SK-N-SH (cell line): ENCODE measurements around the gene IRF5. TPM values are rescaled to one million over a fixed set of nuclear protein-coding genes. Genes with fewer than 3 reads are reported as not detected.

Source experiments
- CTCF ChIA-PET: fragments of 300-600, 350-600 bp; formaldehyde crosslinking; extraction: SDS; loops from one replicate; lab custom pipeline; 2021; lab: Yijun Ruan, JAX
- POLR2A ChIA-PET: fragments of 350-600 bp; sonication (Branson Sonifier 250); formaldehyde crosslinking; extraction: SDS; loops from one replicate; lab custom pipeline; 2020; ENCODE audit warnings: antibody characterized with exemption, inconsistent platforms; lab: Yijun Ruan, JAX
- DNase-seq: peaks from one replicate; pipeline ENCODE4 v3.0.0; 2012
- H2AFZ ChIP-seq: fragments of 200-600 bp; sonication (generic); 2 replicates; pipeline ENCODE4 v1.8.1; 2016; ENCODE audit warnings: antibody characterized with exemption, mild to moderate bottlenecking, low read depth
- H3F3A ChIP-seq: fragments of 200-600 bp; sonication (generic); replicated peaks from 2 replicates; pipeline ENCODE3; 2016; ENCODE audit warnings: antibody characterized with exemption, mild to moderate bottlenecking; ENCODE audit not compliant: insufficient read depth
- H3K27ac ChIP-seq, 2 experiments: fragments of 200-500 bp in 1 of 2; fragments of 200-600 bp in 1 of 2; sonication (Bioruptor generic) in 1 of 2; sonication (generic), shearing (Covaris generic) in 1 of 2; 2 replicates each; pipeline versions ENCODE4 v1.5.1 to v1.6.1; 2014 to 2016; ENCODE audit warnings: low read depth in 2 of 2, inconsistent platforms in 1 of 2, low read length in 1 of 2, mild to moderate bottlenecking in 1 of 2, mixed read lengths in 1 of 2
- H3K27me3 ChIP-seq: fragments of 200-600 bp; sonication (generic), shearing (Covaris generic); 2 replicates; pipeline ENCODE4 v1.6.1; 2016; ENCODE audit warnings: mixed run types; ENCODE audit not compliant: insufficient read depth
- H3K36me3 ChIP-seq, 2 experiments: fragments of 200-500 bp in 1 of 2; fragments of 200-600 bp in 1 of 2; sonication (Bioruptor generic) in 1 of 2; sonication (generic) in 1 of 2; replicated peaks in 1 of 2; 2 replicates each; pipeline versions ENCODE3 to v1.5.1; 2014 to 2016; ENCODE audit warnings: low read length in 1 of 2, mild to moderate bottlenecking in 1 of 2; ENCODE audit not compliant: insufficient read depth in 2 of 2, control insufficient read depth in 1 of 2
- H3K4me1 ChIP-seq, 2 experiments: fragments of 200-500 bp in 1 of 2; fragments of 200-600 bp in 1 of 2; sonication (Bioruptor generic) in 1 of 2; sonication (generic), shearing (Covaris generic) in 1 of 2; 2 replicates each; pipeline versions ENCODE4 v1.5.1 to v1.6.1; 2014 to 2016; ENCODE audit warnings: low read depth in 1 of 2, low read length in 1 of 2, mixed run types in 1 of 2; ENCODE audit not compliant: insufficient read depth in 2 of 2, control insufficient read depth in 1 of 2
- H3K4me2 ChIP-seq: fragments of 200-600 bp; sonication (generic), shearing (Covaris generic); 2 replicates; pipeline ENCODE4 v1.6.1; 2017; ENCODE audit warnings: mixed run types
- H3K4me3 ChIP-seq, 2 experiments: fragments of 200-500 bp in 1 of 2; fragments of 200-600 bp in 1 of 2; sonication (Bioruptor generic) in 1 of 2; sonication (generic), shearing (Covaris generic) in 1 of 2; 2 replicates each; pipeline versions ENCODE4 v1.5.1 to v1.8.1; 2014 to 2016; ENCODE audit warnings: low read depth in 2 of 2, inconsistent platforms in 1 of 2, low read length in 1 of 2, mild to moderate bottlenecking in 1 of 2, mixed read lengths in 1 of 2, moderate library complexity in 1 of 2
- H3K79me2 ChIP-seq: fragments of 200-600 bp; sonication (generic); 2 replicates; pipeline ENCODE4 v1.8.1; 2017; ENCODE audit warnings: mild to moderate bottlenecking; ENCODE audit not compliant: insufficient read depth
- H3K9ac ChIP-seq: fragments of 200-600 bp; sonication (generic); 2 replicates; pipeline ENCODE4 v1.6.1; 2017; ENCODE audit warnings: mixed run types
- H3K9me2 ChIP-seq: fragments of 200-600 bp; sonication (generic); 2 replicates; pipeline ENCODE4 v1.6.1; 2017; ENCODE audit warnings: mixed run types
- H3K9me3 ChIP-seq: fragments of 200-600 bp; sonication (generic); 2 replicates; pipeline ENCODE4 v1.6.1; 2017; ENCODE audit warnings: mixed run types, mild to moderate bottlenecking, moderate library complexity
- H4K20me1 ChIP-seq: fragments of 200-600 bp; sonication (generic); 2 replicates; pipeline ENCODE4 v1.6.1; 2017; ENCODE audit warnings: mild to moderate bottlenecking, mixed run types; ENCODE audit not compliant: insufficient read depth
- CHD2 ChIP-seq: fragments of 150-350 bp; IDR thresholded peaks from 2 replicates; pipeline ENCODE4 v1.6.1; 2018; ENCODE audit warnings: low read length; ENCODE audit not compliant: partially characterized antibody
- EZH2phosphoT487 ChIP-seq: fragments of 200-600 bp; sonication (generic); IDR thresholded peaks from 2 replicates; pipeline ENCODE4 v1.6.1; 2017; ENCODE audit warnings: low read depth, mixed run types, mild to moderate bottlenecking, antibody characterized with exemption, moderate library complexity, borderline replicate concordance
- FOSL2 ChIP-seq: IDR thresholded peaks from 2 replicates; pipeline ENCODE4 v1.4.0; 2012; ENCODE audit warnings: low read depth, mild to moderate bottlenecking, moderate library complexity, borderline replicate concordance
- FOXJ3 ChIP-seq: sonication (generic); formaldehyde crosslinking; IDR thresholded peaks from 2 replicates; pipeline ENCODE4 v1.5.1; 2020; ENCODE audit warnings: mild to moderate bottlenecking, missing genetic modification reagents
- FOXM1 ChIP-seq: IDR thresholded peaks from 2 replicates; pipeline ENCODE4 v1.4.0; 2012; ENCODE audit warnings: low read depth, mild to moderate bottlenecking
- GABPA ChIP-seq: IDR thresholded peaks from 2 replicates; pipeline ENCODE4 v1.4.0; 2012; ENCODE audit warnings: low read depth, mild to moderate bottlenecking
- IRF3 ChIP-seq: fragments of 150-350 bp; IDR thresholded peaks from 2 replicates; pipeline ENCODE4 v1.6.1; 2016; ENCODE audit warnings: mild to moderate bottlenecking, low read depth, low read length
- MXI1 ChIP-seq: IDR thresholded peaks from 2 replicates; pipeline ENCODE4 v1.6.1; 2012; ENCODE audit warnings: mild to moderate bottlenecking, low read depth, low read length, improper control_type of control experiment
- NFIC ChIP-seq: IDR thresholded peaks from 2 replicates; pipeline ENCODE4 v1.4.0; 2012; ENCODE audit warnings: borderline replicate concordance
- RAD21 ChIP-seq: IDR thresholded peaks from 2 replicates; pipeline ENCODE4 v1.6.1; 2012; ENCODE audit warnings: mild to moderate bottlenecking, low read length
- RCOR1 ChIP-seq: fragments of 150-350 bp; IDR thresholded peaks from 2 replicates; pipeline ENCODE4 v1.6.1; 2017; ENCODE audit warnings: antibody characterized with exemption, low read length
- REST ChIP-seq: IDR thresholded peaks from 2 replicates; pipeline ENCODE4 v1.6.1; 2012; ENCODE audit warnings: mild to moderate bottlenecking, low read depth, low read length, moderate library complexity
- RXRA ChIP-seq: IDR thresholded peaks from 2 replicates; pipeline ENCODE4 v1.4.0; 2012; ENCODE audit warnings: low read depth, mild to moderate bottlenecking, borderline replicate concordance
- SIN3A ChIP-seq: IDR thresholded peaks from 2 replicates; pipeline ENCODE4 v1.6.1; 2012; ENCODE audit warnings: low read depth, mild to moderate bottlenecking, low read length, moderate library complexity, borderline replicate concordance
- TCF12 ChIP-seq: IDR thresholded peaks from 2 replicates; pipeline ENCODE4 v1.4.0; 2012
- TEAD4 ChIP-seq: IDR thresholded peaks from 2 replicates; pipeline ENCODE4 v1.4.0; 2012; ENCODE audit warnings: mild to moderate bottlenecking, borderline replicate concordance; ENCODE audit not compliant: insufficient read depth
- USF1 ChIP-seq: IDR thresholded peaks from 2 replicates; pipeline ENCODE4 v1.4.0; 2012; ENCODE audit warnings: low read depth, borderline replicate concordance
- USF2 ChIP-seq: fragments of 150-350 bp; IDR thresholded peaks from 2 replicates; pipeline ENCODE4 v1.6.1; 2017; ENCODE audit warnings: antibody characterized with exemption, low read length, low read depth, borderline replicate concordance
- ZBTB33 ChIP-seq: IDR thresholded peaks from 2 replicates; pipeline ENCODE4 v1.4.0; 2012; ENCODE audit warnings: low read depth, borderline replicate concordance
- WGBS: methylation state at CpG from one replicate; pipeline ENCODE4 v1.1.6; 2017; ENCODE audit warnings: low lambda C conversion rate; 5-methylcytosine and 5-hydroxymethylcytosine counted together
- polyA plus RNA-seq, 3 experiments: library from polyadenylated mRNA; depleted of rRNA; stranded (reverse); fragments of >200 nt; gene quantifications; 2 replicates each; pipeline ENCODE4 v1.2.3, GENCODE V29; 2012
- TF ChIP-seq, protein P1 (sequence below): IDR thresholded peaks from 2 replicates; pipeline ENCODE4; 2012

The IRF5 gene
- polyA plus RNA-seq, 1 of the 3 experiments (the other 2 are of a cell fraction): 0.62 TPM

- H3K9me2 ChIP-seq: no peaks in the 10 kb centered on the region
- H3K4me1 ChIP-seq: no peaks in the 10 kb centered on the region; a peak in 1 of 4 replicates
- no peaks in the 10 kb centered on the region for H3K36me3 ChIP-seq
- TF ChIP-seq EZH2phosphoT487: no peak
- no peak for TF ChIP-seq ZBTB33
- no peak for TF ChIP-seq SIN3A
- TF ChIP-seq GABPA: no peak
- TF ChIP-seq USF2: no peak
- no peak for TF ChIP-seq NFIC
- TF ChIP-seq USF1: no peak
- TF ChIP-seq FOSL2: no peak
- TF ChIP-seq, protein P1, sequence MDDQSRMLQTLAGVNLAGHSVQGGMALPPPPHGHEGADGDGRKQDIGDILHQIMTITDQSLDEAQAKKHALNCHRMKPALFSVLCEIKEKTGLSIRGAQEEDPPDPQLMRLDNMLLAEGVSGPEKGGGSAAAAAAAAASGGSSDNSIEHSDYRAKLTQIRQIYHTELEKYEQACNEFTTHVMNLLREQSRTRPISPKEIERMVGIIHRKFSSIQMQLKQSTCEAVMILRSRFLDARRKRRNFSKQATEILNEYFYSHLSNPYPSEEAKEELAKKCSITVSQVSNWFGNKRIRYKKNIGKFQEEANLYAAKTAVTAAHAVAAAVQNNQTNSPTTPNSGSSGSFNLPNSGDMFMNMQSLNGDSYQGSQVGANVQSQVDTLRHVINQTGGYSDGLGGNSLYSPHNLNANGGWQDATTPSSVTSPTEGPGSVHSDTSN: no peak
- no peak for TF ChIP-seq TCF12
- no peak for TF ChIP-seq FOXJ3 (CRISPR knock-in tag)
- TF ChIP-seq TEAD4: no peak
- no peak for TF ChIP-seq FOXM1
- TF ChIP-seq MXI1: no peak
- no peak for TF ChIP-seq RAD21
- TF ChIP-seq RXRA: no peak
- TF ChIP-seq REST: no peak
- no peak for TF ChIP-seq RCOR1
- TF ChIP-seq CHD2: no peak
- TF ChIP-seq IRF3: no peak
- H3K4me2 ChIP-seq: no peak overlapping the region
- no peak overlapping the region for H3K27ac ChIP-seq
- H2AFZ ChIP-seq: no peak overlapping the region
- no peaks in the 10 kb centered on the region for H3K9me3 ChIP-seq
- no peaks in the 10 kb centered on the region for H4K20me1 ChIP-seq
- CTCF ChIA-PET: interaction anchor here (2.0 to 2.1 kb wide), 2 partner anchors 8 to 203 kb away, joined by 9 to 11 read pairs; no protein-coding TSS in a partner anchor
- POLR2A ChIA-PET: no interaction called here
- no peaks in the 10 kb centered on the region for H3F3A ChIP-seq
- H3K27me3 ChIP-seq: peaks cover 14% of the 10 kb centered on the region; the same call in 1 of the 2 replicates
- H3K9ac ChIP-seq: no peak overlapping the region
- DNase-seq: no peak
- H3K4me3 ChIP-seq: no peak overlapping the region
- WGBS: 64% methylated on average over 7 of the region's 7 CpGs
- H3K79me2 ChIP-seq: no peaks in the 10 kb centered on the region
Measured at GRCh38 chr7:128888039-128888755, 49.5 kb upstream of the IRF5 start.
